Left forelimb (tissue), 1 donor: ENCODE measurements around the gene GLOD4.
A peak's percentile ranks its signal among the peaks of the same experiment; 100 is the strongest.
"Not testable (repeated sequence)": the region's sequence is repeated elsewhere in the genome, so short reads cannot be mapped to it uniquely, and the experiment has no call there.

ENCODE experiments used
- DNase-seq: peaks from one replicate; pipeline ENCODE4 v3.0.0-alpha.2; 2018; ENCODE audit warnings: low spot score

The GLOD4 gene

DNA sequence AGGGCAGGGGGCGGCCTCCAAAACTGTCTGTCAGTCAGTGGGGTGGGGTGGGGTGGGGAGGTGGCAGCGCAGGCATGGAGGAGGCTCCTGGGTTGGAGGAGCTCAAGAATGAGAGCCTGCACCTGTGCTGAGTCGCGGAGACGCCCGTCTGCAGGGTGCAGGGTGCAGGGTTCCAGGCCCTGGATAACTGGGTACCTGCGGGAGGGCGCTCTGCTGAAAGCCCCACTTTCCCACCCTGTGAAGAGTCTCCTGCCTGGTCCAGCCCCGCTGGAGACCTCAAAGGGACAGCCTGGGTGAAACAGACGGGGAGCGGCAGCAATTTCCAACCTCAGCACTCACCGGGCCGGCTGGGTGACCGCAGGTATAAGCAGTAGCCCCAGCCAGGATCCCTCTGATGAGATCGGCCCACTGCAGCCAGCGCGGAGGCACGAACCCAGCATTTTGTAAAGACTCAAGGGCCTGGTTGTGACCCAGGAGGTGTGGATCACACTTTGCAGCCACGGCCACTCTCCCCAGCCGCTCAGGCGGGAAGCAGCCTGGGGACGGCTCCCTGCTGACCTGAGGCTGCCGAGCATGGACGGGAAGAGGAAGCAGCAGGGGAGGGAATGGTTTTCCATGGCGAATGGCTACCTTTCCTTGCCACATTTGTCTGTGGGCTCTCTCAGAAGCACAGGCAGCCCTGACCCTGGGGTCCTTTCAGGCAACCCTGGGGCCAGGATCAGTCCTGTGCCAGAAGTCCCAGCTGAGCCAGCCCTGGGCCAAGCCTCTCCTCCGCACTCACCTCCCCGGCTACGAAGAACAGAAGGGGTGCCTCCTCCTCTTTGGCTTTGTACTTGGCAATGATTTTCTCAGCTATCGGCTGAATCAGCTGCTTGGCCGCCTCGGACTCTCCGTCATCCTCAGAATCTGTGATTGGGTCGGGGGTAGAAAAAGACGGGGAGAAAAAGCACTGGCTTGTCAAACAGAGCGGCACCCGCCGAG, 21.1 kb upstream of the GLOD4 start:
- no peak for DNase-seq

DNA sequence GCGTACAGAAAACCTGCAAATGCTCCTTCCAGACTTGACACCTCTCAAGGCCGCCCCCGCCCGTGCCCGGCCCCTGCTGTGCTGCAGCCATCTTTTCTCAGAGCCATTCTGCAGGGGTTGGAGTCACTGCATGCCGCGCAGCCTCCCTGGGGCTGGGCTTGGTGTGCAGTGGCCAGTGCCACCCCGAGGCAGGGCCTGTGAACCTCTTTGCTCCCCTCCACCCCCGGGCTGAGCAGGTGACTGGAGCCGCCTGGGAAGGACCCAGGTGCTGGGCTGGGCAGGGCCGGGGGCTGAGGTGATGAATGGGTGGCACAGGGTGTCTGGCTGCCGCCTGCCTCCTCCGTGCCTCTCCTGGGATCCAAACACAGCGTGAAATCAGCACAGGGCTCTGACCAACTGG, 20.4 kb upstream of the GLOD4 start:
- no peak for DNase-seq

DNA sequence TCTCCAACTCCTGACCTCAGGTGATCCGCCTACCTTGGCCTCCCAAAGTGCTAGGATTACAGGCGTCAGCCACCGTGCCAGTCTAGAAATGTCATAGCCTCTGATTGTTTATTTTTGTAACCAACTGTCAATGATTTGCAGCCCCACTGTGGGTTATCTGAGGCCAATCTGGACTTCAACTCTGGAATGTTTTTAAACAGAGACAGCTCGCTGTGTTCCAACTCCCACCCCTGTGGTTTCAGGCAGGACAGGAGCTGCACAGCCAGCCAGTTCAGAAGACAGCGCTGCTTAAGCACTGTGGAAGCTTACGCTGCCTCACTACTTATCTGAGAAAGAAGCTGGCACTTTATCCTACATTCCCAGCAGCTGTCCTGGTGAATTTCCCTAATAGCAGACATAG, 19.6 kb upstream of the GLOD4 start:
- DNase-seq, result no peak

DNA sequence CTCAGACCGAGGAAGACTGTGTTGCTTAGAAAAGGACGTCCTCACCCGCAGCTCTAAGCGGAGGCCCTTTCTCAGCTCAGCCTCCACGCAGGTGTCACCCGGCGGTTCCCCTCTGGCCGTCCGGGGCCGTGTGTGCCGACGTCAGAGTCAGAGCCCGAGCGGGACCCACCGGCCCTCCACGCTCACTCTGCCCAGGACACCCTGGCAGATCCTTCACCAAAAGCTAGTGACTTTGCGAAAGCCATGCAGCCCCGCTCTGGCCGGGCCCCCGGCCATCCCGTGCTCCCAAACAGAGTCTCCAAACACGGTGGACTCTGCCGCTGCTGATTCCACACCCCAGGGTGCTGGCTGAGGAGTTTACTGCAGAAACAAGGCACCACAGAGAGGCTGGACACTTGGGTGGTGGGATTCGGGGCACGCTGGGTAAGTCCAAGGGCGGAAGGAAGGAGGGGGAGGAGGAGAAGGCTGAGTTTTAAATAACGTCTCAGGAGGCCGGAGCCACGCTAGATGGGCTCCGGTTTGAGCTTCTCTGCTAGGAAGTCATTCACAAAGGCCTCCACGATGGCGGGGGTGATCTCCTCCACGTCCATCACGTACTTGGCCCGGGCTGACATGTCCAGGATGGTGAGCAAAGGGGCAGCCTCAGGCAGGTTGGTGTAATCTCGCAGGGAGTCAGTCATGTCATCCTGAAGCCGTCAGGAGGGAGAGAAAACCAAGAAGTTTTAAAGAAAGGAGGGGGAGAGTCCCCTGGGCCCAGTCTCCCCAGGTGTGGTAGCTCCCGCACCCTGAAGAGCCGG, 18.6 kb upstream of the GLOD4 start:
- no peak for DNase-seq

DNA sequence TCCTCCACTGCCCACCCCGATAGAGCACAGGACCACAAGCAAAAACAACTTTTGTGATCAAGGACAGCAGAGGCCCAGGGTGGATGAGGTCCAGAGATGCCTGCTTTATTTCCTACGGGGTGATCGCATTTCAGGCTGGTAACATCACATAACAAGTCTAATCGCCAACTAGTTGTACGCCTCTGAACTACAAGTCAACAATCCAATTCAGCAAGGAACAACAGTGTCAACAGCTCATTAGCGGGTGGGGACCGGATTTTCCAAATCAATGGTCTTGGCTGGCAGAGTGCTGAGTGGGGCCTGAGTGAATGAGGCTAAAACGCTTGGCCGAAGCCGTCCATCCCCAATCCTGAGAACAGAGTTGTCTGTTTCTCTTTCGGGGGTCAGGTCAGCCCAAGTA, 17.2 kb upstream of the GLOD4 start:
- DNase-seq, result no peak

DNA sequence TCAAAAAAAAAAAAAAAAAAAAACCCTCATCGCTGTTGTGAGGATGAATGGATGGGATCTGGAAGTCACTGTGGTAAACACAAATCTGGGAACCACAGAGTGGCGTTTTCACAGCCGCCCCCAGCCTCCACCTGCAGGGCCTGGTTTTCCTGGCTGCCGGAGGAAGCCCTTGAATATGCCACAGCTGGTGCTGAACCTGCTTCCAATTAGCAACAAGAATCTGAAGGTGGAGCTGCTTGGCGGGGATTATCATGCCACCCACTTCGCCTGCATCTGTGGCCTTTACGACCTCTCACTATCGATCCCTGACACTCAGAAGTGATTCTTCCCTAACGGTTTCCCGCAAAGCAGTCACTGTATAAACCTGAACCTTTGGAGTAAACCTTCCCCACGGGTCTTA, 16.2 kb upstream of the GLOD4 start:
- DNase-seq, result no peak

DNA sequence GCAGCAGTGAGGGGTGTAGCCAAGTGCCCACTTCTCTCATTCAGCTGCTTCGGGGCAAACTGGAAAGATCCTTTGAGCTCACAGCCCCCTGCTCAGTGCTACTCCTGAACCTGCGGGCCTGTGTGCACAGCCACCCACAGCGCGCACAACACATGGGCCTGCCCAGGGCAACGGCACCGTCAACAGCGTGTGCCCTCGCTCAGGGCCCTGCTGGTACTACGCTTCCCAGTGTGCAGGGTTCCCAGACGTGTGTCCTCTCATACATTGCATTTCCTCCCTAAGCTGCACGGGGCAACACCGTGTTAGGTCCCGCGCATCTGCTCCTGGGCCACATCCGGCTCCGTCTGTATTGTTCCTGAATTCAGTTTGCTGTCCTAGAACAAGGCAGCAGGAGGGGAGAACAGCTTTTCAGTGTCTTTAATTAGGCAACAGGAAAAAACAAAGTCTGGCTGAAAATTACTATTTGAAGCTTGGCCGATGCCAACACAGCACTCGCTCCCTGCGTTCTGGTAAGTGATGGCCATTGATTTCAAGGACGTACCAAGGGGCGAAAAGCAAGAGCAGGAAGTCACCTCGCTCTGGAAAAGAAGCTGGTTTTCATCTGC, 15.3 kb upstream of the GLOD4 start:
- DNase-seq, result no peak

DNA sequence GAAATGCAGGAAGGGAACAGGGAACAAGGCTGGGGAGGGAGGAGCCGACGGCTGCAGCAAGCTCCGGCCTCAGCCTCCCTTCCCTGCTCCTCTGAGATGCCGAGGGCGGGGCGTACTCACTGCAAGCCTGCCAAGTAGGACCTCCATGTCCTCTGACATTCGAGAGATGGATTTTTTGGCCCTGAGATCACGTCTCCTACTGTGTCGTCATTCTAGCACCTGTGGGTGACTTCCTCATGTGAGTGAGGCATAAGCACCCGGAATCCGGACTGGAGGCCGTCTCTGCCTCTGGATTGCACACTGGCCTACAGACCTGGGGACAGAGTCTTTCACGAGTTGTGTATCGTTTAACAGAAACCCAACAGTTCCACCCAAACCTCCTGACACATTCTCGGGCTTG, 14.5 kb upstream of the GLOD4 start:
- no peak for DNase-seq

DNA sequence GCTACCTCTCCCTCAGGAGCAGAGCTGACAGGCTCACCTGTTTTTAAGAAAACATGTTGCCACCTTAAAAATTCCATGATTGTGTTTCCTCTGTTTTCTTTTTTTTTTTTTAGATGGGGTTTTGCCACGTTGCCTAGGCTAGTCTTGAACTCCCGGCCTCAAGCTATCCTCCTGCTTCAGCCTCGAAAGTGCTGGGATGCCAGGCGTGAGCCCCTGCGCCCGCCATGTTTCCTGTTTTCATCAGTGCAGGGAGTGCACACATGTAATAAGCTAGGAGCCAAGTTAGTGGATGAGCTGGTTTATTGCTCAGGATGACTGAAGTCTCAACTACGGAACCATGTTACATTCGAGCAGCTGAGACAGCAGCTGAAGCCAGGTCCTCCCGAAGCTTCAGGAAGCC, 13.6 kb upstream of the GLOD4 start:
- peak; percentile 59 for DNase-seq

DNA sequence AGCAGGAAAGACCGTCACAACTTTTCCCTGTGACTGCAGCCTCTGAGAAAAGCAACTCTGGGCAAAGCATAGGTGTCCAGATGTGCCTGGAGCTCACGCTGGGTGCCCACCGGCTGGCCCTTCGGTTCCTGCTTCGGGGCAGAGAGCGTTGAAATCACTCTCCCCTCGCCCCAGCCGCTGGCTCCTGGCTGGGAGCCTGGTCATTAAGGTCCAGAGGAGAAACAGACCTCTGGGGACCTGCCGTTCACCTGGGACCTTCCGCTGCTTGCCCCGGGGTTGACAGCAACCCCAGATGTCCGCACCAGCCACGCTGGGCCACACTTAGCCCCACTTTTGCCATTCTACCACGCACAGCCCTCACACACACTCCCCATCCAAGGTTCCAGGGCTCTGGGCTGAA, 13.2 kb upstream of the GLOD4 start:
- no peak for DNase-seq

DNA sequence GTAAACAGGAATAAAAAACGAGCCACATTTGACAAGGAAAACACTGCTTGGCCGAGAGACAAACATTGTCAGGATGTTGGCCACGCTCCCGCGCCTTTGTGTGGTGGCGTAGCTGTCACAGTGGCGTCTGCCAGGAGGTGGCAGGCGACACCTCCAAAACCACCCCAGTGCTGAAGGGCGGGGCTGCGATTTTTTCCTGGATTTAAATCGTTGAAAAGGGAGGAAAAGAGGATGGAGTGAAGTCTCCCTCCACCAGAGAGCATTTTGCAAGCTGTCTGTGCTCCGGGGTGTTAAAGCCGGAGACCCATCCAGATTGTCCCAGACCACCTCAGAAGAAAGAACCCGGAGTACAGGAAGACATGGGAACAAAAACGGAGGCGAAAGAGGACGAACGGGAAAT, 12.8 kb upstream of the GLOD4 start:
- DNase-seq, result peak; percentile 89

DNA sequence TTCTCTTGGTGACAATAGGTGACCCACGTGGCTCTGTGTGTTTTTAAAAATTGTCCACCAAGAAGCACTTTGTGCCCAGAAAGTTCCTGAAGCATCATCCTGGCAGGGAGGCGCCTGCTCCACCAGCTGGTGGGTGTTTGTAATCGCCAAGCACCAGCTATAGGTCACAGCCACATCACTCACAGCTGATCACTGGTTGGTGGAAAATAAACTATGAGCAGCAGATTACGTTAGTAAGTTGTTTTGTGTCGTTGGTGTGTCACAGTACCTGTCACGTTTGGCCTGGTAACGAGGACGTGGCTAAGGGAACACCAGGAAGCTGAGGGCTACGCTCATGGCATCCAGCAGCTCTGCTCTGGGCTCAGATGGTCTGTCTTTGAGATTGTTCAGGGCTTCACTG, 10.2 kb upstream of the GLOD4 start:
- DNase-seq, result no peak

DNA sequence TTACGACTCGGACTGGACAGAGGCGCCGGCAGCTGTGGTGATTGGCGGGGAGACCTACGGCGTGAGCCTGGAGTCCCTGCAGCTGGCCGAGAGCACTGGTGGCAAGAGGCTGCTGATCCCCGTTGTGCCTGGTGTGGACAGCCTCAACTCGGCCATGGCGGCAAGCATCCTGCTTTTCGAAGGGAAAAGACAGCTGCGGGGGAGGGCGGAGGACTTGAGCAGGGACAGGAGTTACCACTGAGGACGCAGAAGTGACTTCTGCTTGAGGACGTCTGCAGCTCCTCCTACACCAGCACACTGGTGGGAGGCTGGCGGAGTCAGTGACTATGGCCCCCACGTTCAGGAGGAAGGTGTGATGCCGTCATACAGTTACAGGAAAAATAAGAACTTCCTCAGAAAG, 9.7 kb upstream of the GLOD4 start:
- DNase-seq, result peak; percentile 54

DNA sequence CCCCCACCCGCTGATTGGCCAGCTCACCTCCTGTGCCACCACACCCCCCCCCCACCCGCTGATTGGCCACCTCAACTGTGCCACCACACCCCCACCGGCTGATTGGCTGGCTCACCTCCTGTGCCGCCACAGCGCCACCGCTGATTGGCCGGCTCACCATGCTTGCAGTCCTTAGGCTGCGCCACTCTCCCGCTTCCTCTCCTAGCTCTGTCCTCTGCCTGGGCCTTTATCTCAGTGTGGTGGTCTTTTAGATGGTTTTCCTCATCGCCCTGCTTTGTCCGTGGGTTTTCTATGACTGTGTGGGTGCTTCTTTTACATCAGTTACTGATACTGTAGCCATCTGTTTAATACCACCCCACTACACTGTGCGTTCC, 8.8 kb upstream of the GLOD4 start:
- peak; percentile 34 for DNase-seq

DNA sequence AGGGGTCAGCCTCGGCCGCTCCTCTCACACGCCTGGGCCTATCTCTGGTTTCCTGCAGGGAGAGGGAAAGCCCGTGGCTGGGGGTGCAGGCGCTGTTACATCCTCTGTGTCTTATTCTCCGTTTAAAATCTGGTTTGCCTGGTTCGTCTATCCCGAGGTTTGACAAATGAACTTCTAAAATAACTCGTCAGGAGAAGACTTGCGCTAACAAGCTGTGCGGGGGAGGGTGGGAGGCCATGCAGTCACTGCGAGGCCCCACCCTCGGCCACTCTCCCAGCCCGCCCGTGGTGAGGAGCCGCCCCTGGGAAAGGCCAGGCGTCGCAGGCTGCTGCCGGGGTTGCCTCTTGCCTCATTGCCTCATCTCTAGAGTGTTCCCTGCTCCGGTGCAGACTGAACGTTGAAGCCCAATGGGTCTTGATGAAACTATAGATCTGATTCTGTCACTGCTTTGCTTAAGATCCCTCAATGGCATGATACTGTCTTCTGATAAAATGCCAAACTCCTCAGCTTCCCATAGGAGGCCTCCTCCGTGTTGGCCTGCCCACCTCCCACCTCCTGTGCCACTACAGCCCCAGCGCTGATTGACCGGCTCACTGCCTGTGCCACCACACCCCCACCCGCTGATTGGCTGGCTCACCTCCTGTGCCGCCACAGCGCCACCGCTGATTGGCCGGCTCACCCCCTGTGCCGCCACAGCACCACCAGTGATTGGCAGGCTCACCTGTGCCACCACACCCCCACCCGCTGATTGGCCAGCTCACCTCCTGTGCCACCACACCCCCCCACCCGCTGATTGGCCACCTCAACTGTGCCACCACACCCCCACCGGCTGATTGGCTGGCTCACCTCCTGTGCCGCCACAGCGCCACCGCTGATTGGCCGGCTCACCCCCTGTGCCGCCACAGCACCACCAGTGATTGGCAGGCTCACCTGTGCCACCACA, 8.1 kb upstream of the GLOD4 start:
- peak; percentile 64 for DNase-seq

DNA sequence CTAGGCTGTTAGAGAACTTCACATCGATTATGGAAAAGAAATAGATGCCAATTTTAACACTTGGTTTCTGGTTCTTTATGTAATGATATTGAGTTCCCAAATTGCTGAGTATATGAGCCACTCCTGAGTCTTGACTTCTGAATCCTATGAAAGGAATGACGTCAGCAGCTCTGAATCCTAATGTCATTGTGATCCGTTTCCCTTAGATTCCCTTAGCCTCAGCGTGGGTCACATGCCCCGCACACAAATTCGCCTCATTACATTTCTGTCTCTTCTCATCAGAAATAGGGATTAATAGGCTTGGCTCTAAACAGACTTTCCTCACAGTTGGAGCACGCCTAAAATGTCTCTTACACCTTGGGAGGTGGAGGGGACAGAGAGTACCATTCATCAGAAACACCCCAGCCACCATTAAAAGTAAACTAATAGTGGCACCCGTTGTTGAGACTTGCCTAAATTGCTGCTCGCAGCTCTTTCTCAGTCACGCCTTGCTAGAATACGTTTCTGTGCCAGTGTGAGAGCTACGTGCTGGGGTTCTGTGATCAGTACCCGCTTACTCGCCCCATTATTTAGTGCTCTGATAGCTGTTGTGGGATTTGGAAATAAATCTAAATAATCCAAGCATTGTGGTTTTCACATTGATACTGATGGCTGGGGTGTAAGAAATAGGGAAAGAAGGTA, 7.2 kb upstream of the GLOD4 start:
- peak; percentile 22 for DNase-seq

DNA sequence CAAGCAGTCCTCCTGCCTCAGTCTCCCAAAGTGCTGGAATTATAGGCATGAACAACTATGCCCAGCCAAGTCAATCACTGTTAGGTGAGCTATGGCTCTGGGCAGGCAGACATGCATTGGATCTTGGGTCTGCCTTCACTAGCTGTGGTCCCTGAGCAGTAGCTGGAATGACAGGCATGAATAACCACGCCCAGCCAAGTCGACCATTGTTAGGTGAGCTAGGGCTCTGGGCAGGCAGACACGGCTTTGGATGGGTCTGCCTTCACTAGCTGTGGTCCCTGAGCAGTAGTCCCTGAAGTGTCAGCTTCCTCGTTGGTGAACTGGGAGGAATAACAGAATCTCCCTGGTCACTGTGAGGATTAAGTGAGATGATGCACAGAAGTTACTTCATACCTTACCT, 6.5 kb upstream of the GLOD4 start:
- DNase-seq, result no peak

DNA sequence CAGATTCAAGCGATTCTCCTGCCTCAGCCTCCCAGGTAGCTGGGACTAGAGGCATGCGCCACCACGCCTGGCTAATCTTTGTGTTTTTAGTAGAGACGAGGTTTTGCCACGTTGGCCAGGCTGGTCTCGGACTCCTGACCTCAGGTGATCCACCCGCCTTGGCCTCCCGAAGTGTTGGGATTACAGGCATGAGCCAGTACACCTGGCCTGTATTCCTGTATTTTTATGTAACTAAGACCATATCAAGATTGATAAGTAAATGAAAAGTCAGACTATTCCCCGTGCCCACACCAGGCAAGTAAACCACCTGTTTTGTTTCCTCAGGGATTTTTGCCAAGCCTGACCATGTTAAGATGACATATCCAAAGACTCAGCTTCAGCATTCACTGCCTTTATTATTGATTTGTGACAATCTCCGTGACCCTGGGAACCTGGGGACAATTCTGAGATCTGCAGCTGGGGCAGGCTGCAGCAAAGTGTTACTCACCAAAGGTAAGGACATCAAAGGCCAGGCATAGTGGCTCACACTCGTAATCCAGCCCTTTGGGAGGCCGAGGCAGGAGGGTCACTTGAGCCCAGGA, 5.7 kb upstream of the GLOD4 start:
- DNase-seq, result no peak

DNA sequence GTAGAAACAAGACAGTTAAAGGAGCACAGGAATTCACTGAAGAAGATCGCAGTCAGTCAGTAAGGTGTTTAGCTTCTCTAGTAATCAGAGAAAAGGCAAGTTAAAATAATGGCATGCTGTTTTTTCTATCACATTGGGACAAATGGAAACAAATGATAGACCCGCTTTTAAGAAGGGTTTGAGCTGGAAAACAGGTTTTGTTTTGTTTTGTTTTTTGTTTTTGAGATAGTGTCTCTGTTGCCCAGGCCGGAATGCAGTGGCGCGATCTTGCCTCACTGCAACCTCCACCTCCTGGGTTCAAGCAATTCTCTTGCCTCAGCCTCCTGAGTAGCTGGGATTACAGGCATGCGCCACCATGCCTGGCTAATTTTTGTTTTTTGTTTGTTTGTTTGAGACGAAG, 3.8 kb upstream of the GLOD4 start:
- not testable (repeated sequence) for DNase-seq

DNA sequence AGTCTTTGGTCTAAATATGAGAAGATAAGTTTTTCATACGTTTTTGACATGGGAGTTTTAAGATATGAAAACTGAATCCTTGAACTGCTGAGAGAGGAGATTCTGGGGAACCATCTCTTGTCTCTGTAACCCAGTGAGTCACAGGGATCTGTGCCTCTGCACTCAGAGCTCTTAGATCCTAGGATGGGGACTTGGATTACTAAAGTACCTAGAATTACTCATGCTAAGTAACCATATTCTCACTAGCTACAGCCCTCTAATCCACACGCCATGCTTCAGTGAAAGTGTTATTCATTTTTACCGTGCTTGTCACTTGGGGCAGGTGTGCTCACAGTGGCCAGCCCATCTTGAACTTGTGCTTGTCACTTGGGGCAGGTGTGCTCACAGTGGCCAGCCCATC, 2.1 kb upstream of the GLOD4 start:
- no peak for DNase-seq

DNA sequence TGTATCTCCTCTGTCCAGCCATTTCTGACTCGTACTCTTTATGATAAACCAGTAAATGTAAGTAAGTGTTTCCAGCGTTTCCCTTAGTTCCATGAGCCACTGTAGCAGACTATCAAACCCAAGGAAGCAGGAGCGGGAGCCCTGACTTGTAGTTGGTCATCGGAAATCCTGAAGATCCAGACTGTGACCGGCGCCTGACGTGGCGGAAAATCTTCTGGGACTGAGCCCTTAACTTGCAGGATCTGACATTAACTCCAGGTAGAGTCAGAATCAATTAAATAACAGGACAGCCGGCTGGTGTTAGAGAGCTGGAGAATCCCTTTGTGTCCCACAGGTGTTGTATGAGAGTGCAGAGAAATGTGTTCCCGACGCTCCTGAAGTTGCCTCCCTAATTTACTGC, 4.0 kb downstream of the GLOD4 start:
- DNase-seq, result no peak
